A673 (cell line): ENCODE data around the gene CHRND. TPM values are rescaled to one million over a fixed set of nuclear protein-coding genes. Genes with fewer than 3 reads are reported as not detected.

Experiments used
- BruUV-seq: library from RNA; stranded (reverse); fragments of 400-500 nt; replicated peaks from 2 replicates; lab custom pipeline; 2021; lab: Mats Ljungman, UMichigan
- CTCF ChIA-PET: fragments of 300-600 bp; sonication (Branson Sonifier 250); formaldehyde crosslinking; loops from one replicate; lab custom pipeline; 2022; ENCODE audit warnings: antibody characterized with exemption; lab: Charles Lee
- POLR2A ChIA-PET: fragments of 300-600 bp; sonication (Branson Sonifier 250); formaldehyde crosslinking; loops from one replicate; lab custom pipeline; 2022; ENCODE audit warnings: antibody characterized with exemption; ENCODE audit not compliant: low non-redundant PET; lab: Charles Lee
- DNase-seq: peaks from one replicate; pipeline ENCODE4 v3.0.0-alpha.2; 2015; ENCODE audit warnings: low spot score
- H3K27ac ChIP-seq: fragments of 200-600 bp; sonication (generic); 2 replicates; pipeline ENCODE4 v1.5.1; 2016; ENCODE audit warnings: mixed run types, low read depth, mild to moderate bottlenecking, mixed read lengths, antibody characterized with exemption, low read length; ENCODE audit not compliant: poor library complexity, severe bottlenecking
- H3K27me3 ChIP-seq: fragments of 200-600 bp; sonication (generic); replicated peaks from 2 replicates; pipeline ENCODE4 v1.6.1; 2017; ENCODE audit warnings: mixed run types, low read depth, mild to moderate bottlenecking, mixed read lengths, antibody characterized with exemption, low read length; ENCODE audit not compliant: insufficient read depth, poor library complexity
- H3K36me3 ChIP-seq: fragments of 200-600 bp; sonication (generic); 2 replicates; pipeline ENCODE4 v1.6.1; 2016; ENCODE audit warnings: mixed run types, mild to moderate bottlenecking, mixed read lengths, antibody characterized with exemption, low read length; ENCODE audit not compliant: insufficient read depth, poor library complexity, severe bottlenecking
- H3K4me1 ChIP-seq: fragments of 200-600 bp; sonication (generic); 2 replicates; pipeline ENCODE4 v1.6.1; 2017; ENCODE audit warnings: mixed run types, mild to moderate bottlenecking, mixed read lengths, antibody characterized with exemption, low read length; ENCODE audit not compliant: insufficient read depth, poor library complexity, severe bottlenecking
- H3K4me3 ChIP-seq: fragments of 200-600 bp; sonication (generic); 2 replicates; pipeline ENCODE4 v1.5.1; 2016; ENCODE audit warnings: low read depth, mixed run types, mild to moderate bottlenecking, mixed read lengths, low read length; ENCODE audit not compliant: poor library complexity, severe bottlenecking
- H3K9me3 ChIP-seq: fragments of 200-600 bp; sonication (generic); 2 replicates; pipeline ENCODE4 v1.6.1; 2016; ENCODE audit warnings: mixed run types, low read depth, mild to moderate bottlenecking, mixed read lengths, antibody characterized with exemption, low read length; ENCODE audit not compliant: poor library complexity, severe bottlenecking
- CTCF ChIP-seq: fragments of 300-800, 200-600 bp; sonication (generic); conservative IDR thresholded peaks from 2 replicates; pipeline ENCODE4 v1.5.1; 2017; ENCODE audit warnings: low read depth, mild to moderate bottlenecking, antibody characterized with exemption, low read length, moderate library complexity, mixed read lengths
- EZH2 ChIP-seq: fragments of 200-600 bp; sonication (generic); IDR thresholded peaks from 2 replicates; pipeline ENCODE4 v1.6.1; 2017; ENCODE audit warnings: borderline replicate concordance, low read depth, mild to moderate bottlenecking, mixed read lengths, antibody characterized with exemption, low read length; ENCODE audit not compliant: poor library complexity, severe bottlenecking
- intact Hi-C: fragments of 100-400 bp; cut with micrococcal nuclease; formaldehyde crosslinking; loops from one replicate; pipeline ENCODE4 v1.10.0; 2022; ENCODE audit not compliant: unreplicated experiment
- total RNA-seq: library from RNA; stranded (reverse); gene quantifications from 2 replicates; pipeline ENCODE4 v1.2.3, GENCODE V29; 2021

CHRND gene
- total RNA-seq, 1 experiment from 2014 or later = not detected

GRCh38 chr2:232542715-232543467, 16.9 kb downstream of the CHRND start:
- POLR2A ChIA-PET = no interaction called here
- Histone ChIP-seq H3K4me1 (no peaks in the 10 kb centered on the region), H3K4me3 (no peak overlapping the region), H3K27me3 (no peaks in the 10 kb centered on the region), H3K36me3 (peaks cover 7% of the 10 kb centered on the region), H3K27ac (no peak overlapping the region), H3K9me3 (no peaks in the 10 kb centered on the region)
- TF ChIP-seq EZH2 (no peak), CTCF (no peak)
- no peak for DNase-seq
- CTCF ChIA-PET = interaction anchor here (0.6 kb wide), 1 partner anchor 60 kb away, joined by 9 read pairs; no protein-coding TSS in a partner anchor
- intact Hi-C loops = no loop called here
- BruUV-seq = no TSS peak

- DNase-seq = no peak
- Histone ChIP-seq H3K4me3 (no peak overlapping the region), H3K27ac (no peak overlapping the region), H3K4me1 (no peaks in the 10 kb centered on the region), H3K9me3 (no peaks in the 10 kb centered on the region), H3K36me3 (peaks cover 9% of the 10 kb centered on the region), H3K27me3 (no peaks in the 10 kb centered on the region)
- ChIA-PET POLR2A (no interaction called here), CTCF (no interaction called here)
- intact Hi-C loops = no loop called here
- no peak for TF ChIP-seq EZH2
- no peak for TF ChIP-seq CTCF
- no TSS peak for BruUV-seq
These were observed 17.5 kb downstream of the CHRND start for GRCh38 chr2:232543491-232543890.

- H3K4me3 ChIP-seq = no peak overlapping the region
- H3K36me3 ChIP-seq = peaks cover 13% of the 10 kb centered on the region
- H3K4me1 ChIP-seq = no peaks in the 10 kb centered on the region
- ChIA-PET CTCF (no interaction called here), POLR2A (no interaction called here)
- H3K9me3 ChIP-seq = no peaks in the 10 kb centered on the region
- TF ChIP-seq CTCF (no peak), EZH2 (no peak)
- no peaks in the 10 kb centered on the region for H3K27me3 ChIP-seq
- DNase-seq = no peak
- no peak overlapping the region for H3K27ac ChIP-seq
- intact Hi-C loops = no loop called here
- no TSS peak for BruUV-seq
These were observed 18.1 kb downstream of the CHRND start for GRCh38 chr2:232543928-232544631.
